Measurements from ENCODE around the gene NECAP2.

DNA sequence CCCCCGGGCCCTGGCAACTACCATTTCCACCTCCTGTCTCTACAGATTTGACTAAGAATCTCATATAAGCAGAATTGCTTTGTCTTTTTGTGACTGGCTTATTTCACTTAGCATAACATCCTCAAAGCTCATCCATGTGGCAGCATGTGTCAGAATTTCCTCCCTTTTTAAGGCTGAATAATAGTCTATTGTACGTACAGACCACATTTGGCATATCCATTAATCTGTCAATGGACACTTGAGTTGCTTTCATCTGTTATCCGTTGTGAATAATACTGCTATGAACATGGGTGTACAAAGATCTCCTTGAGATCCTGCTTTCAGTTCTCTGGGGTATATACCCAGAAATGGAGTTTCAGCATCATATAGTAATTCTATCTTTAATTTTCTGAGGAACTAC is 27.3 kb upstream of the NECAP2 start:
- TF ChIP-seq, protein P1, sequence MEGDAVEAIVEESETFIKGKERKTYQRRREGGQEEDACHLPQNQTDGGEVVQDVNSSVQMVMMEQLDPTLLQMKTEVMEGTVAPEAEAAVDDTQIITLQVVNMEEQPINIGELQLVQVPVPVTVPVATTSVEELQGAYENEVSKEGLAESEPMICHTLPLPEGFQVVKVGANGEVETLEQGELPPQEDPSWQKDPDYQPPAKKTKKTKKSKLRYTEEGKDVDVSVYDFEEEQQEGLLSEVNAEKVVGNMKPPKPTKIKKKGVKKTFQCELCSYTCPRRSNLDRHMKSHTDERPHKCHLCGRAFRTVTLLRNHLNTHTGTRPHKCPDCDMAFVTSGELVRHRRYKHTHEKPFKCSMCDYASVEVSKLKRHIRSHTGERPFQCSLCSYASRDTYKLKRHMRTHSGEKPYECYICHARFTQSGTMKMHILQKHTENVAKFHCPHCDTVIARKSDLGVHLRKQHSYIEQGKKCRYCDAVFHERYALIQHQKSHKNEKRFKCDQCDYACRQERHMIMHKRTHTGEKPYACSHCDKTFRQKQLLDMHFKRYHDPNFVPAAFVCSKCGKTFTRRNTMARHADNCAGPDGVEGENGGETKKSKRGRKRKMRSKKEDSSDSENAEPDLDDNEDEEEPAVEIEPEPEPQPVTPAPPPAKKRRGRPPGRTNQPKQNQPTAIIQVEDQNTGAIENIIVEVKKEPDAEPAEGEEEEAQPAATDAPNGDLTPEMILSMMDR (IDR thresholded peaks at IDR 0.05) = no peak
- TF ChIP-seq POLR2AphosphoS5 (IDR thresholded peaks at IDR 0.05; ENCODE audit: insufficient read depth in 1 of 2, low read depth in 1 of 2) = no peak
